Smooth muscle cell (in vitro differentiated cells): ENCODE data around the gene AVPI1. TPM values are rescaled to one million over a fixed set of nuclear protein-coding genes. Genes with fewer than 3 reads are reported as not detected.

ENCODE experiments used
- DNase-seq: peaks from one replicate; lab custom pipeline; 2025; ENCODE audit not compliant: unreplicated experiment; lab: John Stamatoyannopoulos, UW
- H2AFZ ChIP-seq: fragments of 200-600 bp; sonication (generic); 2 replicates; pipeline ENCODE4 v1.6.0; 2016; ENCODE audit warnings: antibody characterized with exemption, low read depth, mild to moderate bottlenecking
- H3F3A ChIP-seq: fragments of 200-600 bp; sonication (generic); 2 replicates; pipeline ENCODE4 v1.6.0; 2017; ENCODE audit warnings: antibody characterized with exemption, low read depth
- H3K27ac ChIP-seq: fragments of 200-600 bp; sonication (generic); 2 replicates; pipeline ENCODE4 v1.5.1; 2016; ENCODE audit warnings: low read depth, mild to moderate bottlenecking
- H3K27me3 ChIP-seq: fragments of 200-600 bp; sonication (generic); 2 replicates; pipeline ENCODE4 v1.6.1; 2016; ENCODE audit warnings: low read depth, mild to moderate bottlenecking
- H3K36me3 ChIP-seq: fragments of 200-600 bp; sonication (generic); 2 replicates; pipeline ENCODE4 v1.5.1; 2016; ENCODE audit warnings: low read depth
- H3K4me1 ChIP-seq: fragments of 200-600 bp; sonication (generic); 2 replicates; pipeline ENCODE4 v1.5.1; 2016; ENCODE audit warnings: low read depth
- H3K4me2 ChIP-seq: fragments of 200-600 bp; sonication (generic); 2 replicates; pipeline ENCODE4 v1.6.0; 2016; ENCODE audit warnings: mild to moderate bottlenecking
- H3K4me3 ChIP-seq: fragments of 200-600 bp; sonication (generic); 2 replicates; pipeline ENCODE4 v1.5.1; 2016; ENCODE audit warnings: mild to moderate bottlenecking
- H3K79me2 ChIP-seq: fragments of 200-600 bp; sonication (generic); 2 replicates; pipeline ENCODE4 v1.6.0; 2016; ENCODE audit warnings: low read depth, mild to moderate bottlenecking
- H3K9ac ChIP-seq: fragments of 200-600 bp; sonication (generic); 2 replicates; pipeline ENCODE4 v1.6.0; 2016; ENCODE audit warnings: low read depth
- H3K9me3 ChIP-seq: fragments of 200-600 bp; sonication (generic); replicated peaks from 2 replicates; pipeline ENCODE4 v1.5.1; 2016; ENCODE audit warnings: low read depth
- H4K20me1 ChIP-seq: fragments of 200-600 bp; sonication (generic); 2 replicates; pipeline ENCODE4 v1.6.0; 2016; ENCODE audit warnings: low read depth
- WGBS: methylation state at CpG from one replicate; pipeline ENCODE4 v1.1.7; 2016; ENCODE audit warnings: low lambda C conversion rate; 5-methylcytosine and 5-hydroxymethylcytosine counted together
- polyA plus RNA-seq: library from polyadenylated mRNA; unstranded; fragments of >200 nt; fragmentation: Nextera tagmentation; extraction: Ambion mirVana; gene quantifications from 2 replicates; pipeline ENCODE4 v1.2.1, GENCODE V29; 2016
- total RNA-seq: library from RNA; depleted of rRNA; stranded (reverse); fragments of >200 nt; gene quantifications from 2 replicates; pipeline ENCODE4 v1.2.3, GENCODE V29; 2014
- TF ChIP-seq, protein P1 (sequence below): fragments of 200-600 bp; sonication (generic); IDR thresholded peaks from 2 replicates; pipeline ENCODE4 v1.5.1; 2017; ENCODE audit warnings: borderline replicate concordance, mild to moderate bottlenecking, antibody characterized with exemption; ENCODE audit not compliant: insufficient read depth, poor library complexity, severe bottlenecking

Gene AVPI1
- total and polyA plus RNA-seq, 2 experiments from 2014 or later: 23.8 to 32.5 TPM

DNA sequence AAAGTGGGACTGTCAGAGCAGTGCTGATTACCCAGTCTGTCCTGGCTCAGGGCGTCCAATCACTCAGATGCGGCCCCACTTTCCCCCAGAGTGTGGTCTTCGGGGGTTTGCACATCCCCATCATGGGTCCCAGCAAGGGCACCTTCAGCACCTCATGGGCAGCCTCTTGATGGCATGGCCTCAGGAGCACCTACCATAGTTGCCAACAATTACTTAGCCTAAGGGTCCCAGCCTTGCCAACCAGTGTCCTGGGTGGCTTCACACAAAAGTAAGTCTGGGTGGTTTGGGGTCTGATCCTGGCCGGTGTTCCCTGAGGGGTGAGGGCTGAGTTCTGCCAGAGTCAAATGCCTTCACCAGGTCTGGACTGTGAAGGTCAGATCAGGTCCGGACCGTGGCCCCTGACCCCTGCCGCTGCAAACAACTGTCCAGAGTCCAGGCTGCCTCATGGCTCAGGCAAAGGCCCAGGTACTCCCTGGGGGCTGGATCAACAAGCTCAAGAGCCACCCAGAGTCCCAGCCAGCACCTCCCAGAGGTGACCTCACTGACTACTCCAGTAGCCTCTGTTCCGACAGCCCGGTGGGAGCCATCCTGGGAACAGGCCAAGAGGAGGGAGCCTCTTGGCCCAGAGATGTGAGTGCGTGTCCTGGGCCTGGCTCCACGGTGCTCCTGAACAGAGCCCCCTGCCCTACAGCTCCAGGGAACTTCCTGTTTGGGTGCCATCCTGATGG, 20.3 kb upstream of the AVPI1 start:
- TF ChIP-seq, protein P1, sequence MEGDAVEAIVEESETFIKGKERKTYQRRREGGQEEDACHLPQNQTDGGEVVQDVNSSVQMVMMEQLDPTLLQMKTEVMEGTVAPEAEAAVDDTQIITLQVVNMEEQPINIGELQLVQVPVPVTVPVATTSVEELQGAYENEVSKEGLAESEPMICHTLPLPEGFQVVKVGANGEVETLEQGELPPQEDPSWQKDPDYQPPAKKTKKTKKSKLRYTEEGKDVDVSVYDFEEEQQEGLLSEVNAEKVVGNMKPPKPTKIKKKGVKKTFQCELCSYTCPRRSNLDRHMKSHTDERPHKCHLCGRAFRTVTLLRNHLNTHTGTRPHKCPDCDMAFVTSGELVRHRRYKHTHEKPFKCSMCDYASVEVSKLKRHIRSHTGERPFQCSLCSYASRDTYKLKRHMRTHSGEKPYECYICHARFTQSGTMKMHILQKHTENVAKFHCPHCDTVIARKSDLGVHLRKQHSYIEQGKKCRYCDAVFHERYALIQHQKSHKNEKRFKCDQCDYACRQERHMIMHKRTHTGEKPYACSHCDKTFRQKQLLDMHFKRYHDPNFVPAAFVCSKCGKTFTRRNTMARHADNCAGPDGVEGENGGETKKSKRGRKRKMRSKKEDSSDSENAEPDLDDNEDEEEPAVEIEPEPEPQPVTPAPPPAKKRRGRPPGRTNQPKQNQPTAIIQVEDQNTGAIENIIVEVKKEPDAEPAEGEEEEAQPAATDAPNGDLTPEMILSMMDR: no peak
- no peaks in the 10 kb centered on the region for H3F3A ChIP-seq
- H4K20me1 ChIP-seq: no peaks in the 10 kb centered on the region
- no peaks in the 10 kb centered on the region for H3K4me1 ChIP-seq
- H3K27me3 ChIP-seq: no peaks in the 10 kb centered on the region
- H2AFZ ChIP-seq: no peak overlapping the region
- H3K9me3 ChIP-seq: no peaks in the 10 kb centered on the region
- H3K79me2 ChIP-seq: no peaks in the 10 kb centered on the region
- 92% methylated on average over 11 of the region's 11 CpGs for WGBS
- no peak overlapping the region for H3K4me3 ChIP-seq
- H3K27ac ChIP-seq: no peak overlapping the region
- no peaks in the 10 kb centered on the region for H3K36me3 ChIP-seq
- H3K9ac ChIP-seq: no peak overlapping the region
- no peak overlapping the region for H3K4me2 ChIP-seq
- DNase-seq: no peak

DNA sequence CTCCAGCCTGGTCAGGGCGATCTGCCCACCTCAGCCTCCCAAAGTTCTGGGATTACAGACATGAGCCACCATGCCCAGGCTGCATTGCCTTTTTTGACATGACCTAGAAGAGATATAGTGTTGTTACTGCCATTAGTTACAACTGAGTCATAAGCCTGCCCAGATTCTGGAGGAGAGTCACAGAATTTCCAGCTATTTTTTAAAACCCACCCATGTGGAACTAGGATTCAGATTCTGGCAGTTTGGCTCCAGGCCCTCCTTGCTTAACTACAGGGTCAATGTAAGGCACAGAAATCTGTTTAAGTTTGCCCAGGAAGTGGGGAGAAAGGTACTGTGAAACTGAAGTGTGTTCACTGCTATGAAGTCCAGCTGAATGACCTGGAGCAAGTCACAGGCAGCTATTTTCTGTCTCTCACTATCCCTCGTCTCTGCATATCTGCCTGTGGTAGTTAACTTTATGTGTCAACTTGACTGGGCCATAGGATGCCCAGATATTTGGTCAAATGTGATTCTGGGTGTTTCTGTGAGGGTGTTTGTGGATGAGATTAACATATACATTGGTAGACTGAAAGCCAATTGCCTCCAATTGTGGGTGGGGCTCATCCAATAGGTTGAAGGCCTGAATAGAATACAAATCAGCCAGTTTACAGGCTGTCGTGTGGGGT, 18.1 kb upstream of the AVPI1 start:
- Histone ChIP-seq H3K4me3 (no peak overlapping the region), H3F3A (no peaks in the 10 kb centered on the region), H4K20me1 (no peaks in the 10 kb centered on the region), H3K9ac (no peak overlapping the region), H3K27me3 (no peaks in the 10 kb centered on the region), H3K27ac (no peak overlapping the region), H2AFZ (no peak overlapping the region), H3K36me3 (no peaks in the 10 kb centered on the region), H3K4me2 (no peak overlapping the region), H3K9me3 (no peaks in the 10 kb centered on the region), H3K79me2 (no peaks in the 10 kb centered on the region), H3K4me1 (no peaks in the 10 kb centered on the region)
- DNase-seq: no peak
- WGBS: 86% methylated on average over 3 of the region's 3 CpGs
- TF ChIP-seq, protein P1: no peak

DNA sequence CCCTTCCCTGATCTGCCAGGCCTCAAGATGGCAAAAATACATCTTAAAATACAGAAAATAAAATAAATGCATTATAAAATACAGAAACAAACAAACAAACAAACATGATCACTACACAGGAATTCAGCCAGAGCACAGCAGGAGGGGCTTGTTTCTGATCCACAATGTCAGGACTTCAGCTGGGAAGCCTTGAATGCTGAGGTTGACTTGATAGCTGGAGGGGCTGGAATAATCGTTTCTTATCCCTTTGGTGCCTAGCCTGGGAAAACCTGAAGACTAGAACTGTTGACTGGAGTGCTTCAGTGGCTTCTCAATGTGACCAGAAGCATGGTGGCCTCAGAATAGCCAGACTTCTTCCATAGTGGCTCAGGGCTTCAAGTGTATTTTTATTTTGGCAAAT, 17.3 kb upstream of the AVPI1 start:
- Histone ChIP-seq H3K4me1 (no peaks in the 10 kb centered on the region), H3K79me2 (no peaks in the 10 kb centered on the region), H3K27ac (no peak overlapping the region), H3F3A (no peaks in the 10 kb centered on the region), H3K36me3 (no peaks in the 10 kb centered on the region), H4K20me1 (no peaks in the 10 kb centered on the region), H3K4me2 (no peak overlapping the region), H3K9me3 (no peaks in the 10 kb centered on the region), H3K9ac (no peak overlapping the region), H2AFZ (no peak overlapping the region), H3K27me3 (no peaks in the 10 kb centered on the region), H3K4me3 (no peak overlapping the region)
- TF ChIP-seq, protein P1: no peak
- DNase-seq: no peak
- WGBS: 90% methylated on average over 1 of the region's 1 CpG
